Measurements from ENCODE around the gene AGFG1. TPM values are rescaled to one million over a fixed set of nuclear protein-coding genes. Genes with fewer than 3 reads are reported as not detected.

Gene AGFG1
- 94.3 and 116 TPM in 2 replicates for total RNA-seq (2014; rRNA removed; shearing (Covaris generic))

- DNase-seq, result peak; percentile 95
- Histone ChIP-seq H3K4me3 (ENCODE audit: insufficient read depth, low read depth, low read length) (peak within 1 kb of the TSS; percentile 86), H3K27me3 (ENCODE audit: control insufficient read depth, insufficient read depth, low read length) (no peaks in the 10 kb centered on the region), H3K36me3 (replicated peaks; ENCODE audit: control insufficient read depth, insufficient read depth, low read length) (no peaks in the 10 kb centered on the region)
These were observed at the start of gene AGFG1 for GRCh38 chr2:227471924-227472264. Gene AGFG1, plus strand, starts transcription at chr2:227472156. Its CDS starts 266 bp downstream, at chr2:227472422.

- Histone ChIP-seq H3K4me3 (ENCODE audit: insufficient read depth, low read depth, low read length) (no peak overlapping the region), H3K27me3 (ENCODE audit: control insufficient read depth, insufficient read depth, low read length) (no peaks in the 10 kb centered on the region)
- DNase-seq, result no peak
These were observed 48.1 kb upstream of the AGFG1 start for GRCh38 chr2:227423656-227424499.

GRCh38 chr2:227428731-227429285 lies 43.1 kb upstream of the AGFG1 start:
- no peaks in the 10 kb centered on the region for H3K27me3 ChIP-seq (ENCODE audit: control insufficient read depth, insufficient read depth, low read length)
- no peak for DNase-seq
- H3K4me3 ChIP-seq (ENCODE audit: insufficient read depth, low read depth, low read length), result no peak overlapping the region
- no peaks in the 10 kb centered on the region for H3K36me3 ChIP-seq (replicated peaks; ENCODE audit: control insufficient read depth, insufficient read depth, low read length)

More at GRCh38 chr2:227423656-227424499, 48.1 kb upstream of the AGFG1 start:
- no peaks in the 10 kb centered on the region for H3K36me3 ChIP-seq (replicated peaks; ENCODE audit: control insufficient read depth, insufficient read depth, low read length)

- H3K36me3 ChIP-seq (replicated peaks; ENCODE audit: control insufficient read depth, insufficient read depth, low read length), result no peaks in the 10 kb centered on the region
- H3K4me3 ChIP-seq (ENCODE audit: insufficient read depth, low read depth, low read length), result no peak overlapping the region
- DNase-seq, result no peak
- H3K27me3 ChIP-seq (ENCODE audit: control insufficient read depth, insufficient read depth, low read length), result no peaks in the 10 kb centered on the region
These were observed 41.3 kb upstream of the AGFG1 start for GRCh38 chr2:227430639-227431038.

GRCh38 chr2:227433171-227433570 lies 38.8 kb upstream of the AGFG1 start:
- Histone ChIP-seq H3K27me3 (ENCODE audit: control insufficient read depth, insufficient read depth, low read length) (no peaks in the 10 kb centered on the region), H3K4me3 (ENCODE audit: insufficient read depth, low read depth, low read length) (no peak overlapping the region), H3K36me3 (replicated peaks; ENCODE audit: control insufficient read depth, insufficient read depth, low read length) (no peaks in the 10 kb centered on the region)
- no peak for DNase-seq

GRCh38 chr2:227436436-227437174 lies 35.4 kb upstream of the AGFG1 start:
- no peak for DNase-seq
- Histone ChIP-seq H3K27me3 (ENCODE audit: control insufficient read depth, insufficient read depth, low read length) (no peaks in the 10 kb centered on the region), H3K36me3 (replicated peaks; ENCODE audit: control insufficient read depth, insufficient read depth, low read length) (no peaks in the 10 kb centered on the region), H3K4me3 (ENCODE audit: insufficient read depth, low read depth, low read length) (no peak overlapping the region)

GRCh38 chr2:227439214-227439613 lies 32.7 kb upstream of the AGFG1 start:
- H3K36me3 ChIP-seq (replicated peaks; ENCODE audit: control insufficient read depth, insufficient read depth, low read length), result no peaks in the 10 kb centered on the region
- H3K27me3 ChIP-seq (ENCODE audit: control insufficient read depth, insufficient read depth, low read length), result no peaks in the 10 kb centered on the region
- no peak for DNase-seq

GRCh38 chr2:227442639-227443038 lies 29.3 kb upstream of the AGFG1 start:
- no peak for DNase-seq
- H3K4me3 ChIP-seq (ENCODE audit: insufficient read depth, low read depth, low read length), result no peak overlapping the region
- H3K36me3 ChIP-seq (replicated peaks; ENCODE audit: control insufficient read depth, insufficient read depth, low read length), result no peaks in the 10 kb centered on the region
- no peaks in the 10 kb centered on the region for H3K27me3 ChIP-seq (ENCODE audit: control insufficient read depth, insufficient read depth, low read length)

More at GRCh38 chr2:227439214-227439613, 32.7 kb upstream of the AGFG1 start:
- no peak overlapping the region for H3K4me3 ChIP-seq (ENCODE audit: insufficient read depth, low read depth, low read length)

- H3K27me3 ChIP-seq (ENCODE audit: control insufficient read depth, insufficient read depth, low read length), result no peaks in the 10 kb centered on the region
- no peak for DNase-seq
- no peaks in the 10 kb centered on the region for H3K36me3 ChIP-seq (replicated peaks; ENCODE audit: control insufficient read depth, insufficient read depth, low read length)
- H3K4me3 ChIP-seq (ENCODE audit: insufficient read depth, low read depth, low read length), result no peak overlapping the region
These were observed 27.9 kb upstream of the AGFG1 start for GRCh38 chr2:227443889-227444568.

- Histone ChIP-seq H3K27me3 (ENCODE audit: control insufficient read depth, insufficient read depth, low read length) (no peaks in the 10 kb centered on the region), H3K36me3 (replicated peaks; ENCODE audit: control insufficient read depth, insufficient read depth, low read length) (no peaks in the 10 kb centered on the region), H3K4me3 (ENCODE audit: insufficient read depth, low read depth, low read length) (no peak overlapping the region)
- no peak for DNase-seq
These were observed 24.4 kb upstream of the AGFG1 start for GRCh38 chr2:227447606-227448005.

GRCh38 chr2:227450311-227450841 lies 21.6 kb upstream of the AGFG1 start:
- DNase-seq, result no peak
- H3K4me3 ChIP-seq (ENCODE audit: insufficient read depth, low read depth, low read length), result no peak overlapping the region
- H3K36me3 ChIP-seq (replicated peaks; ENCODE audit: control insufficient read depth, insufficient read depth, low read length), result no peaks in the 10 kb centered on the region
- H3K27me3 ChIP-seq (ENCODE audit: control insufficient read depth, insufficient read depth, low read length), result no peaks in the 10 kb centered on the region

GRCh38 chr2:227450926-227451654 lies 20.9 kb upstream of the AGFG1 start:
- DNase-seq, result no peak
- H3K27me3 ChIP-seq (ENCODE audit: control insufficient read depth, insufficient read depth, low read length), result no peaks in the 10 kb centered on the region

GRCh38 chr2:227451655-227451992 lies 20.3 kb upstream of the AGFG1 start:
- no peak for DNase-seq
- Histone ChIP-seq H3K36me3 (replicated peaks; ENCODE audit: control insufficient read depth, insufficient read depth, low read length) (no peaks in the 10 kb centered on the region), H3K27me3 (ENCODE audit: control insufficient read depth, insufficient read depth, low read length) (no peaks in the 10 kb centered on the region), H3K4me3 (ENCODE audit: insufficient read depth, low read depth, low read length) (no peak overlapping the region)

More at GRCh38 chr2:227450926-227451654, 20.9 kb upstream of the AGFG1 start:
- Histone ChIP-seq H3K4me3 (ENCODE audit: insufficient read depth, low read depth, low read length) (no peak overlapping the region), H3K36me3 (replicated peaks; ENCODE audit: control insufficient read depth, insufficient read depth, low read length) (no peaks in the 10 kb centered on the region)

- DNase-seq, result no peak
- H3K27me3 ChIP-seq (ENCODE audit: control insufficient read depth, insufficient read depth, low read length), result no peaks in the 10 kb centered on the region
- no peaks in the 10 kb centered on the region for H3K36me3 ChIP-seq (replicated peaks; ENCODE audit: control insufficient read depth, insufficient read depth, low read length)
- H3K4me3 ChIP-seq (ENCODE audit: insufficient read depth, low read depth, low read length), result no peak overlapping the region
These were observed 18.1 kb upstream of the AGFG1 start for GRCh38 chr2:227453810-227454209.

All from H7 (cell line).